Measurements from ENCODE around the gene RPTOR.

Gene RPTOR

DNA sequence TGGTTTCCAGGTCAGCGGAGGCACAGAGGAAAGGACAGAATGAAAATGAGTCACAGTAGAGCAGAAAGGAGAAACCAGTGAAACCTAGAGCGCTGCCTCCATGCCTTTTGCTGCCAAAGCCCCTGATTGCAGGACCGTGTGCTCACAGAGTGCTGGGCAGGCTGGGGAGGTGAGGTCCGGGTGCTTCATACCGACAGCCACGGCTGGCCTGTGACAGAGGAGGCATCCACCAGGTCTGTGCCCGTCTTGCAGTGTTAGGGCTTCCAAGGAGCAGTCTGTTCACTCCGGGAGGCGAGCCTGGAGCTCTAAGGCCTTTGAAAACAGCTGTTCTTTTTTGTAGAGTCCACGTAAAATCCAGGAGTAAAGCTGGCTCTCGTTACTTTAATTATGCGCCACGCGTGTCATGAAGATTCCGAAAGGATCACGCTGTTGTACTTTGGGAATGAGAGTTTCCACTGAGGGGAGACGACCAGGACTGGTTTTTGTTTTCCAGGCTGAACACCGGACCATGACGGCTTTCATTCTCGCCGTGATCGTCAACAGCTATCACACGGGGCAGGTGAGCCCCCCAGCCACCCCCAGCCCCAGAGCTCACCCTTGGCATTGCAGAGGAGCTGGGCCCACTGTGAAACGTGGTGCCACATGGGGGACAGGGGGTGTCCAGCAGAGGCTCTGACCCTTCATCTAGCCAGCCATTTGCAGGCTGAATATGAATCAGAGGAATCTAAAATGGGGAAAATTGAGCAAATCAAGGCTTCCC lies 338.5 kb downstream of the RPTOR start:
- no peak for DNase-seq (ENCODE audit: low read depth)
- no peak for TF ChIP-seq CTCF (IDR thresholded peaks at IDR 0.05; ENCODE audit: low read depth, low read length, missing control alignments)
- H3K4me3 ChIP-seq (ENCODE audit: low read depth, low read length): no peak overlapping the region
- in situ Hi-C loops (cut with HindIII; ENCODE audit: low sequenced_read_pairs): no loop called here

GRCh38 chr17:80883831-80884735 lies 339.4 kb downstream of the RPTOR start:
- TF ChIP-seq CTCF (IDR thresholded peaks at IDR 0.05; ENCODE audit: low read depth, low read length, missing control alignments): no peak
- DNase-seq (ENCODE audit: low read depth): no peak
- no peak overlapping the region for H3K4me3 ChIP-seq (ENCODE audit: low read depth, low read length)
- in situ Hi-C loops (cut with HindIII; ENCODE audit: low sequenced_read_pairs): no loop called here

GRCh38 chr17:80884811-80885210 lies 340.2 kb downstream of the RPTOR start:
- no peak for DNase-seq (ENCODE audit: low read depth)
- no peak overlapping the region for H3K4me3 ChIP-seq (ENCODE audit: low read depth, low read length)
- no peak for TF ChIP-seq CTCF (IDR thresholded peaks at IDR 0.05; ENCODE audit: low read depth, low read length, missing control alignments)
- in situ Hi-C loops (cut with HindIII; ENCODE audit: low sequenced_read_pairs): no loop called here

- no peak overlapping the region for H3K4me3 ChIP-seq (ENCODE audit: low read depth, low read length)
- no peak for DNase-seq (ENCODE audit: low read depth)
- TF ChIP-seq CTCF (IDR thresholded peaks at IDR 0.05; ENCODE audit: low read depth, low read length, missing control alignments): no peak
- in situ Hi-C loops (cut with HindIII; ENCODE audit: low sequenced_read_pairs): no loop called here
These were observed 341.4 kb downstream of the RPTOR start for GRCh38 chr17:80885947-80886582.

DNA sequence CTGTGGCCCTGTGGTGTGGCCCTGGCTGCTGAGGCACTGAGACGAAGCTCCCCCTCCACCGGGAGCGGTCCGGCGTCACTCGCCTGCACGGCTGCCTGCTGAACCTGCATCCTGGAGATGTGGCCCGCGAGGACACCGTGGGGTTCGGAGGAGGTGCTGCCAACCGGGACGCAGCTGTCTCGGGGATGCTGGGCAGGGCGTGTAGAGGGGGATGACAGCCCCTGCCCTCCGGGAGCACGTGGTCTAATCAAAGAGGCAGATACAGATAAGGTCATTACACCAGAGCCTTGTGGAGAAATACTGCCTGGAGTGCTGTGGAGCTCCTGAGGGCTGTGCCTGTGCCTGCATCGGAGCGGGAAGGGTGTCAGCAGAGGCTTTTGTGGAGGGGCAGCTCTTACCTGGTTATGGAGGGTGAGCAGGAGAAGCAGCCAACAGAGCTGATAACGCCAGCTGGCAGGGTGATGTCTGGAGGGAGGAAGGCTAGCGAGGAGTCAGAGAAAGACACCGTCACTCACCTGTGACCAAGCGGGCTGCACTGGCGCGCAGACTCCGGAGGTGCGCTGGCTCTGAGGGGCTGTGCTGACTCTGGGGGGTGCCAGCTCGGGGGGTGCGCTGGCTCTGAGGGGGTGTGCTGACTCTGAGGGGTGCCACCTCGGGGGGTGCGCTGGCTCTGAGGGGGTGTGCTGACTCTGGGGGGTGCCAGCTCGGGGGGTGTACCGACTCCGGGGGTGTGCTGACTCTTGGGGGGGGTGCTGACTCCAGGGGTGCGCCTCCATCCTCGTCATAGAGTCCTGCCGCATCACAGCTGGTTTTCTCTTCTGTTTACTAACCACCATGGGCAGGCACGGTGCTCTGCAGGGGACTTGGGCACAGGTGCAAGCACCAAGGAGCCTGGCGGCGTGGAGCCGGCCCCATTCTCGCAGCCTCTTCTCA lies 342.3 kb downstream of the RPTOR start:
- in situ Hi-C loops (cut with HindIII; ENCODE audit: low sequenced_read_pairs): no loop called here
- TF ChIP-seq CTCF (IDR thresholded peaks at IDR 0.05; ENCODE audit: low read depth, low read length, missing control alignments): no peak
- DNase-seq (ENCODE audit: low read depth): no peak
- no peak overlapping the region for H3K4me3 ChIP-seq (ENCODE audit: low read depth, low read length)
